ENCODE data around the gene SRSF3.
"Not testable (repeated sequence)": the region's sequence is repeated elsewhere in the genome, so short reads cannot be mapped to it uniquely, and the experiment has no call there.

SRSF3 gene

DNA sequence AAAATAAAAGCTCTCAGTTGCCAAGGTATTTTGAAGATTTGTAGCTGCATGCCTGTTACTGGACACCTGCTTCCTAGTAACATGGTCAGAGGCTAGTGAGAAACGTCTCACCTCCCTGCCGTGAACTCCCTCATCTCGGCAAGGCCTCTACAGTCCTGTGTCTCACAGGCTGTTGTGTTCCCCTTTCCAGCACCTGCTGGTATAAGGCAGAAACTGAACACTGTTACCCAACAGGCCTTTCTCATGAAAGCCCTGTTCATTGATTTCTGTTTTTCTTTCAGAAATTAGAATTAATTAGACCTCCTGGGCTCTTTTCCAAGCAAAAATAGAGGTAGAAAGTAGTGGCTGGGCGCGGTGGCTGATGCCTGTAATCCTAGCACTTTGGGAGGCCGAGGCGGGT lies 17.6 kb upstream of the SRSF3 start:
- ATAC-seq, result no peak

DNA sequence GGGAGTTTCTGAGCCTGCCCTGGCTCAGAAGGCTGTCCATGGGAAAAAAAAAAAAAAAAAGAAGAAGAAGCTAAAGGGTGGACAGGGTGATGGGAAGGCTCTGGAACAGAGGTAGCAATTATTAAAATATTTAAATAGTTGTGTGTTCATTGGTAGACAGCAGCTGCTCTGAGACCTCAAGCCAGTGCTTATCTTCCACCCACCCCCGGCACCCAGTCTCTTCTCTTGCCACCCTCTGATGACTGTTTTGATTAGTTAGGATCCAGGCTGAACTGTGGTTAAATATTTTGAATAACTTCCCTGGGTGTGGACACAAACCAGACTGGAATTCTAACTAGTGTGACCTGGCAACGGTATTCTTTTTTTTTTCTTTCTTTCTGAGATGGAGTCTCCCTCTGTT lies 16.9 kb upstream of the SRSF3 start:
- ATAC-seq, result no peak

DNA sequence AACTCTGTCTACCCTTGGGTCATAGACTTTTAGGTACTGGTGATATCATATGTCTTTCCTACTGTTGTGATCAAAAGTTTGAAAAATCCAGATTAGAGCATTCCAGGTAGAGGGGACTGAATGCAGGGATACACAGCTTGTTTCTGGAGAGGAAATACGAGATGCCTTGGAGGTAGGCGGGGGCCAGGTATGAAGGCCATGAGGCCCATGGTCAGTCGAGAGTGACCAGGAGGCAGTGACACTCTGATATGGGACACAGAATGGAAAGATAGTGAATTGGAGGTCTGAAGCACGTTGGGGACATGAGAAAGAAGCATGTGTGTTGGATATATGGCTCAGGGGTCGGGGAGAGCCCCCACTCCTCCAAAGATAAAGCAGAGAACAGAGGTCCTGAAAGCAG lies 16.1 kb upstream of the SRSF3 start:
- ATAC-seq, result no peak

DNA sequence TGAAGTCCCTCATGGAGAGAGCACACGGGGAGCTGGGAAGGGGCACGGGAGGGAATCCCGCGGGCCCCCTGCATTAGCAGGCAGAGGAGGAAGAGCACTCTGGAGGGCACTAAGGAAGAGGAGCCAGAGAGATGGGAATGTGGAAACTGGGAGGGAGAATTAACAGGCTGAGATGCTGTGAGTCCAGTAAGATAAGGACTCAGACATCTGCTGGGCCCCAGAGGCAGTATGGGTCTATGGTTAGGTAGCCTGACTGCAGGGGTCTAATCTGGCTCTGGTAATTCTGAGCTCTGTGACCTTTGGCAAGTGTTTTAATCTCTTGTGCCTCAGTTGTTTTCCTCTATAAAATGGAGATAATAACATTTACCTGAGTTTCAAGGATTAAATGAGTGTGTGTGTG lies 15.7 kb upstream of the SRSF3 start:
- no peak for ATAC-seq

DNA sequence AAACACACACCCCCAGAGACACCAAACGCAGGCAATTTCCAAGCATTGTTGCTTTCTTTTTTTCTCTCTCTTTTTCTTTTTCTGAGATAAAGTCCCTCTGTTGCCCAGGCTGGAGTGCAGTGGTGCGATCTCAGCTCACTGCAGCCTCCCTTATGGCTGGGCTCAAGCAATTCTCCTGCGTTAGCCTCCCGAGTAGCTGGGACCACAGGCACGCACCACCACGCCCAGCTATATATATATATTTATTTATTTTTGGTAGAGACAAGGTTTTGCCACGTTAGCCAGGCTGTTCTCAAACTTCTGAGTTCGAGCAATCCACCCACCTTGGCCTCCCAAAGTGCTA lies 14.0 kb upstream of the SRSF3 start:
- ATAC-seq, result no peak

DNA sequence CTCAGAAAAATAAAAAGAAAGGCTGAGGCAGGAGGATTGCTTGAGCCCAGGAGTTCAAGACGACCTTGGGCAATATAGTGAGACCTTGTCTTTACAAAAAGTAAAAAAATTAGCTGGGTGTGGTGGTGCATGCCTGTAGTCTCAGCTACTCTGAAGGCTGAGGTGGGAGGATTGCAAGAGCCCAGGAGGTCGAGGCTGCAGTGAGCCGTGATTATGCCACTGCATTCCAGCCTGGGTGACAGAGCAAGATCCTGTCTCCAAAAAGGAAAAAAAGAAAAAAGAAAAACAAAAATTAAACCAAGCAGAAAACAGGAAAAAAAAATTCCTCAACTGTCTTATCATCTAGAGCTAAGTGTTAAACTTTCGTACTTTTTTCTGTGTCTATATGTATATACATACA lies 12.4 kb upstream of the SRSF3 start:
- no peak for ATAC-seq

DNA sequence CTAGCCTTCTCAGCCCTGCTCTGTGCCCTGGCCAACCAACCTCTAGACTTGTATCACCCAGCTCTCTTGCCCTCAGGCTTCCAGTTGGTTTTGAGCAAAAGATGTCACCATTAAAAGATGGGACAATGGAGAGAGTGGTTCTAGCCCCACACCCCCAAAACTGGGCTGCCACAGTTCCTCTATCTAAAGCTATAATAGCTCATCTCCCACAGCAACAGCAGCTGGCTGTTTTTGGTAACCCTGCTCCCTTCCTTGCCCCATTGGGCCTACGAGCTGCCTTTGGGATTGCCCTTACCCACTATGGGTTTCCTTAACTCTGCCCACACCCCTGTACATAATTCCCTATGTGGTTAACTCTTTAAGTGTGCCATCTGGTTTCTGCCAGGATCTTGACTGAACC lies 7.6 kb upstream of the SRSF3 start:
- no peak for ATAC-seq

DNA sequence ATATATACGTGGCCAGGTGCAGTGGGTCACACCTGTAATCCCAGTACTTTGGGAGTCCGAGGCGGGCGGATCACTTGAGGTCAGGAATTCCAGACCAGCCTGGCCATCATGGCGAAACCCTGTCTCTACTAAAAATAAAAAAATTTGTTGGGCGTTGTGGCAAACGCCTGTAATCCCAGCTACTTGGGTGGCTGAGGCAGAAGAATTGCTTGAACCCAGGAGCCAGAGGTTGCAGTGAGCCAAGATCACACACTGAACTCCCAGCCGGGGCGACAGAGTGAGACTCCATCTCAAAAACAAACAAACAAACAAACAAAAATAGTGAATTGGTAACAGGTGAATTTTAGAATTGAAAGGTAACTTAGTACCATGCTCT lies 5.1 kb upstream of the SRSF3 start:
- ATAC-seq, result not testable (repeated sequence)

DNA sequence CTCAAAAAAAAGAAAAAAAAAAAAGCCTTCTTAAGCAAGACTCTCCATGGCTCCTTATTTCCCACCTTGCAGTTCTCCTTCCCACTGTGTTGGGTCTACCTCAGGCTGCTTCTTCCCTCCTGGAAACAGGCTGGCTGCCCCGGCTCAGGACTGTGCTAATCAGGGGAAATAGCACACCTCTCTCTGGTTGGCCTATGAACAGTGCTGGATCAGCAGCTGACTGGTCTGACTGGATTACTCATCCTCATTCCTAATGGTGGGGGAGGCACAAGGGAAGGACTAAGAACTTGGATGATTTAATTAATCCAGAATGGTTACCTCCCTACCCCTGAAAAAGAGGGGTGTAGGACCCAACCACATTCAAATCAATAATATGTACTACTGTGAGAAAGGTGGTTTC lies 3.9 kb upstream of the SRSF3 start:
- ATAC-seq, result no peak

DNA sequence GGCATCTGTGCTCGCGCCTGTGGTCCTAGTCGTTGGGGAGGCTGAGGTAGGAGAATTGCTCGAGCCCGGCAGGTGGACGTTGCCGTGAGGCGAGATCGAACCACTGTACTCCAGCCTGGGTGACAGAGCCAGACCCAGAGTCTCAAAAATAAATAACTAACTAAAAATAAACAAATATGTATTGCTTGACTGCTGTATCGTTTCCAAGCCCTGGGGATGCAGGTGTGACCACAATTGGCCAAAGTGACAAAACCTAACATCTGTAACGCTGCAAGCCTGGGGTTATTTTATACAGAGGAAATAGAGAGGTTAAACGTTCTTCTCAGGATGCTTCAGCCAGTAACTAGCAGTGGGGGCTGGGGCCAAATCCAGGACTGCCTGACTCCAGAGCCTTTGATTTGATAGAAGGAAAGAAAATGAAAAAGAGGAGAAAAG lies 1.9 kb upstream of the SRSF3 start:
- ATAC-seq, result no peak

DNA sequence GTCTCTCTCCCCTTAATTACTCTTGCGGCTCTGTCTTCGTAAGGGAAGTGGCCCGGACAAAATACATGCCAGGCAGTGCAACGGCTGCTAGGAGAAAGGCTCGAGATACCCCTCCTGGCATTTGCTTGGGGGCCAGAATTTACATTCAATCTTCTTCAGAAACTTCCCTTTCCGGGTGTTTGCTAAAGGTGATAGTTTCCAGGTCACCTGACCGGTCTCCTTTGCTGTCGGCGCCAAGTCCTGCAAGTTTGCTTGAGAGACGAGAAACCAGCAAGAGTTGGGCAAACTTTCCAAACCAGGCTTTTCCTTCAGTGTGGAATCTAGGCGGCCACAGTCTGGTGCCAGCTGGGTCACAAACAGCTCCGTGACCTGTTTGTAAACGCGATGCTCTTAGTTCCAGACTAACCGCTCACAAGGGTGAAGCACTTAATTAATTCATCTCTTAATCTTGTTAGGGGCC lies 563 bp upstream of the SRSF3 start:
- ATAC-seq, result peak; percentile 18

DNA sequence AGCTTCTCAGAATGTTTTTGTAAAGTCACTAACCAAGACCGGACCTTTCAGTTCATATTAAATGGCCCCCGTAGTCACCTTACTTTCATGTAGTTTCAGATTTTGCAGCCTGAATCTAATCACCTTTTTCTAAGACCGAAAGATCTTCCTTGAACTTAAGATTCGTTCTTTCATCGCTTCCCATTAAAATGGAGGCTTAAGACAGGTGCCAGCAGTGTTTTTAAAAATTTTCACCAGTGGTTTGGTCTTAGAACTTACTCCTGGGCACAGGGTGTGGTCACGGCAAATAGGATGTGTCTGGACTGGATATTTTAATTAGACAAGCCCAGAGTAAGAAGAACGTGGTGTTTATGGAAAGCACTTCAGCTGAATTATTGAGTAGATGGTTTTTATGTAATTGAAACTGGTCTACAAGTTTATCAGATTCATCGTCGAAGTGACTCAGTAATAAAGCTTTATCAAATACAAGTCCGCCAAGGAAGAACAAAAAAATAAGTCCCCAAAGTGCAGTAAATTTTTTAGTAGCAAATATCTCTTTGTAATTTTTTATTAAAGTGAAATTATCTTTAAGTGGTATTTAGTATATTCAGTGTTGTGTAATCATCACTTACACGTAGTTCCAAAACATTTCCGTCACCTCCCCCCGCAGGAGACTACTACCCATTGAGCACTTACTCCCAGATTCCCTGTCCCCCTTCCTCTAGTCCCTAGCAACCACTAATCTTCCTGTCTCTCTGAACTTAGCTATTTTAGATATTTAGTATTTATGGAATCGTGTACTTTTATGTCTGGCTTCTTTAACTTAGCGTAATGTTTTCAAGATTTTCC lies 868 bp downstream of the SRSF3 start:
- no peak for ATAC-seq

DNA sequence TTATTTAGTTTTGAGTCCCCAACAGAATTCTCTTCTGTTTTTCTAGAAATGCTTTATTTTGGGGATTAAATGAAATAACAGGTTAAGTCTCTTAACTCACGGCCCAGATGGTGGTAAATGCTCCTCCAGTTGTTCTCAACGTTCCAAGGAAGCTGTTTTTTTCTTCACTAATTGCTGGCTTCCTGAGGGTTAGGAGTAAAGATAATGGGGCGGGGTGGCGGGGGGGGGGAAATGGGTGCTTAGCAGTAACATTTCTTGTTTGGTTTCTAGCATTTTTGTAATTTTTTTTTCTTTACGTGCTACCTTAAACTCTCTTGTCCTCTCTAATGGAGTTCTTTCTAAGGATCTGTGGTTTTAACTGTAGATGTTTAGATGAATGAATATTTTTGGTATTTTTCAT lies 2.2 kb downstream of the SRSF3 start:
- no peak for ATAC-seq

DNA sequence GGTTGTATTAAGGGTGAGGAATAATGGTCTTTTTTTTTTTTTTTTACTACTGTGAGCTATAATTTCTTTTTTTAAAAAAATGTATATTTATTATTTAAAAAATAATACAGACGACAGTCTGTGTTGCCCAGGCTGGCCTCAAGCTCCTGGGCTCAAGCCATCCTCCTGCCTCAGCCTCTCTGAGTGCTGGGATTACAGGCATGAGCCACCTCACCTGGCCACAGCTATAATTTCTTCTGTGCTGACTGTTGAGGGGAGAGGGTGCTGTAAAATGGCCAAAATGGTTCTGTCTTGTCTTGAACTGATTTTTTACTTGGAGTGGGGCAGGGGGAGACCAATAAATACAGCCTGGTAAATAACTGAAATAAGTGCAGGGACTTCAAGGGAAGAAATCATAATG lies 3.6 kb downstream of the SRSF3 start:
- no peak for ATAC-seq

DNA sequence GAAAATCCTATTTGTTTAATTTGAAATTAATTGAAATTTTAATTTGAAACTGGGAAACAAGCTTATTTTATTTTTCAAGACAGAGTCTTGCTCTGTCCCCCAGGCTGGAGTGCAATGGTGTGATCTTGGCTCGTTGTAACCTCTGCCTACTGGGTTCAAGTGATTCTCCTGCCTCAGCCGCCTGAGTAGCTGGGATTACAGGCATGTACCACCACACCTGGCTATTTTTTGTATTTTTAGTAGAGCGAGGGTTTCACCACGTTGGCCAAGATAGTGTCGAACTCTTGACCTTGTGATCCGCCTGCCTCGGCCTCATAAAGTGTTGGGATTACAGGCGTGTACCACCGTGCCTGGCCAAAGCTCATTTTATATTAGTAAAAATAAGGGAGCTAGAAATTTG lies 4.2 kb downstream of the SRSF3 start:
- no peak for ATAC-seq

DNA sequence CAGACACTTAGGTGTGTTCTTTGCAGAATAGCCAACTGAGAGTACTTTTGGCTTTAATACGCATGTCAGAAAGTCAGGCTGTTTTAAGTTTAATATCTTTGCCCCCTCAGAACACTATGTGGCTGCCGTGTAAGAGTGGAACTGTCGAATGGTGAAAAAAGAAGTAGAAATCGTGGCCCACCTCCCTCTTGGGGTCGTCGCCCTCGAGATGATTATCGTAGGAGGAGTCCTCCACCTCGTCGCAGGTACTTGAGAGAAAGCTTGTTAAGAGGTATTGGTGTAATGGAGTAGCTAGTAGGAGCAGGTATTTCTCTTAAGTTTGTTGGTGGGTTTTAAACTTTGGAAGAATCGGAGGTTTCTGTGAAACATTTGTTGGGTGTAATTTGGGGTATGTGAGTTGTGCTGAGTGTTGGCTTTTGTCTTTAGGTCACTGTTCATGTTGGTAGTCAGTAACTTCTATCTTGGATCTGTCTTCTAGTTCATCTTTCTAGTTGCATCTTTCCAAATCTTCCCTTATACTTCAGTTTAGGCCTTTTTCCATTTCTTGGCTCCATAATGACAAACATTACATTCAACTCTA lies 4.7 kb downstream of the SRSF3 start:
- ATAC-seq, result no peak

DNA sequence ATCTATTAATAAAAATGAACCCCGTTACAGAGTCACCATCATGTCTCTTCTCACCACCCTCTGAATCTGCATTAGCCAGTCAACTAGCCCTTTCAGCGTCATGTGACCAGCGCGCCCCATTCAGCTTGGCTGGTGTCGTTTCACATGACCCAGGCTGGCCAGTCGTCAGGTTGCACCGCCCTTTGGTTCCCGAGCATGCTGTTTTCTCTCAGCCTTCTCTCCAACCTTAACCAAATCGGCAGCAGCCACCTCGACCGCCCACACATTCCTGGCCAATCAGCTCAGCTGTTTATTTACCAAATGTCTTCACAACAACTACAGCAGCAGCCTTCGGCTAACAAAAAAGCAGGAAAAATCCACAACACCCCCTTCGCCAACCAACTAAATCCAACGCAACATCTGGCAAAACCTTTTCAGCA lies 5.6 kb downstream of the SRSF3 start:
- ATAC-seq, result peak; percentile 89

DNA sequence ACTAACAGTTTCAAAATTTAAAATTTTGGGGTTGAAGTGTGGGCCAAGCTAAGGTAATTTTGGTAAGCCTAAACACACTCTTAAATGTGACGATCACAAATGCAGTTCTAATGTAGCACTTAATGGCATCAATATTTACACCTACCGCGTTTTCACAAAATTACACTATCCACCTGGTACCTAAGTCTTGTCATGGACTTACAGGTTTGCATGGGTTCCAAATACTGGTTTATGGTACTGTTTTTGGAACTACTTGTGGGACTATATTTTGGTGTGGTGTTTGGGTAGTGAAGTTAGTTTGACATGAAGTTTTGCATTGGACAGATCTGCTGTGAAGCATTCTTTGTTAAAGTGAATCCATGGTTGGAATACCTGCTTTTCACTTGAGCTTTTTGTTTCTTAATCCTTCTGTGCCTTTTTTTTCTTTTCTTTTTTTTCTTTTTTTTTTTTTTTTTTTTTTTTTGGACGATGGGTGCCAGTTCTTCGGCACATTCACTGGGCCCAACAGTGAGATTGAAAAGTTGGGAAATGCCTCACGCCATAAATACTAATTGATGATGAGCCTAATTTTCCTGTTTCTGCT lies 6.5 kb downstream of the SRSF3 start:
- no peak for ATAC-seq

DNA sequence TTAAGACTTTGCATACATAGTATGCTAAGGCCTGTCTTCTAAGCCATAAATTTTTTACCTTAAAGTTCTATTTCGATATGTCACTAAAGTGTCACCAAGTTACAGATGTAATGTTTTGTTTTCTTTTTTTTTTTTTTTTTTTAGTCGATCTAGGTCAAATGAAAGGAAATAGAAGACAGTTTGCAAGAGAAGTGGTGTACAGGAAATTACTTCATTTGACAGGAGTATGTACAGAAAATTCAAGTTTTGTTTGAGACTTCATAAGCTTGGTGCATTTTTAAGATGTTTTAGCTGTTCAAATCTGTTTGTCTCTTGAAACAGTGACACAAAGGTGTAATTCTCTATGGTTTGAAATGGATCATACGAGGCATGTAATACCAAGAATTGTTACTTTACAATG lies 7.7 kb downstream of the SRSF3 start:
- not testable (repeated sequence) for ATAC-seq

DNA sequence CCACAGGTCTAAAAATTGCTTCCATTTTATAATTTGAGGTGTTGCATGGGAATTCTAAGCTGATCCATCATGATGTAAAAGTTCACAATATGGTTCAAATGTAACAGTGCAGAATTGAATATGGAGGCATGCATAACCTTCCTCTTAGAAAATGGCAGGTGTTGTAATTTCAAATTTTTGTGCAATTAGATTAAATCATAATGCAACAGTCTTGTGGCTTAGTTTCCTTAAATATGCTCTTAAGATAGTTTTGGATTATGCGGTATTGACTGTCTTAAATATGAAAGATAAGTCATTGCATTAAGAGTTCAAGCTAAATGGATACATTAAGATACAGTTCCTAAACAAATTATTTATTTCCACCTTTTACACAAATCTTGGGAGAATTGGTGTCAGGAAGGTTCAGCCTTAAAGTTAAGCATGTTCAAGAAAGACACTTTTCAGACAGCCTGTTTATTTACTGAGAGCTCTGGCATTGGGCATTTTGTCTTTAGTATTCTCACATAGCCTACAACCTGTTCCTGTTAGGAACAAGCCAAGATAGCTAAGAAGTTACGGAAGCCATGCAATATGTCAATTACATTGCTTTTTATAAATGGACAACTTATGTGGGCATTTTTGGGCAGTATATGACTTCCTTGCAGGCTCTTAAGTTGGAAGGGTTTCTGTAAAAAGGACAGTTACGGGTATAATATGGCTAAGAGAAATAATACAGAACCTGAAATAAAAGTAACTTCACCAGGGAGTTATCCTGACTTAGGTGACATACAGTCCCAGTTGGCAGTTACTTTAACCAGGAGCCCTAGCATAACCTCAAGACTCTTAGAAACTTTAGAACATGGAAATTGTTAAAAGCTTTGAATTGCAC lies 9.3 kb downstream of the SRSF3 start:
- no peak for ATAC-seq

DNA sequence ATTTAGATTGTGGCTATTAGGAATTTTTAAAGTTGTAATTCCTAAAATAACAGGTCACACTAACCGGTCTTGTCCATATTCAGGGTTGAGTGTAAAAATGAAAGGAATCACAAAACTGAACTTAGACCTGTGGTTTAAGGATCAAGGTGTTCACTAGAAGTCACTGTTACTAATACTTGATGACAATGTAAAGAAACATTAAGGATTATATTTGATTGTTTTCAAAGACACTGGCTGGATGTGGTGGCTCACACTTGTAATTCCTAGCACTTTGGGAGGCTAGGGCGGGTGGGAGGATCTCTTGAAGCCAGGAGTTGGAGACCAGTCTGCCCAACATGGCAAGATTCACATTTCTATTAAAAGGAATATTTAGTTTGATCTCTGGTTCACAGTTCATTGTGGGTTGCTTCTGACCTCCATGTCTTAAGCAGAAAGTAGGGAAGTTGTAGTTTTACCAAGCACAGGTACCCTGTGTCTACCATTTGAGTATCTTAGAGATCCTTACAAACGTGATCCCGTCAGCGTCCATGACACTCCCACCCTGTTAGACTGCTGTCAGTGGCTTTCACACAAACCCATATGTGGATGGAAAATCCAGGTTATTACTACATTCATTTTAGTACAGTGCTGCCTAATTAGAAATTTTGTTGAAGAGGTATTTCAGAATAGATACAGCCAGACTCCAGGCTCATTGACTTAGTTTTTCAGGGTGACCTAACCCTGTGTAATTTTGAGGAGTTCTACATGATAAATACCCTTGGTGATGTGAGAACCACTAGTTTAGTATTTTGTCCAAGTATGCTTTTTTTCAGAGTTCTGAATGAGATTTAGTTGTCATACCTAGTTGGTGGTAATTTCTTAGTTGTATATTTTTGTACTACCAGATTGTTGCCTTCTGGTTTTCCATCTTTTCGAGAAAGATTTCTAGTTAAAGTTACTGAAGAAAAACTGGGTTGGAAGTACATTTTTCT lies 10.2 kb downstream of the SRSF3 start:
- no peak for ATAC-seq

DNA sequence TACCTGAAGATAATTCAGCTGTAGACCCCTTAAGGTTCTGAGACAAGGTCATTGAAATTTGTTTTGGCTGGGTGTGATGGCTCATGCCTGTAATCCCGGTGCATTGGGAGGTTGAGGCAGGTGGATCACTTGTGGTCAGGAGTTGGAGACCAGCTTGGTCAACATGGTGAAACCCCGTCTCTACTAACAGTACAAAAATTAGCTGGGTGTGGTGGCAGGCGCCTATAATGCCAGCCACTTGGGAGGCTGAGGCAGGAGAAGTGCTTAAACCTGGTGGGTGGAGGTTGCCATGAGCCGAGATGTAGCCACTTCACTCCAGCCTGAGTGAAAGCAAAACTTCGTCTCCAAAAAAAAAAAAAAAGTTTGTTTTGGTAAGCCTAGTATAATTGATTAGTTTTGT lies 11.0 kb downstream of the SRSF3 start:
- peak in 1 of 2 donors; percentile 11 for ATAC-seq
